MV-4-11 (cell line): ENCODE measurements around the gene ZNRD2.
A peak's percentile ranks its signal among the peaks of the same experiment; 100 is the strongest.

Experiments
- DNase-seq: peaks from one replicate; lab custom pipeline; 2025; lab: John Stamatoyannopoulos, UW

ZNRD2 gene

GRCh38 chr11:65588199-65589054, 18.1 kb downstream of the ZNRD2 start:
- peak; percentile 88 for DNase-seq

GRCh38 chr11:65589444-65590239, 19.4 kb downstream of the ZNRD2 start:
- no peak for DNase-seq

DNA sequence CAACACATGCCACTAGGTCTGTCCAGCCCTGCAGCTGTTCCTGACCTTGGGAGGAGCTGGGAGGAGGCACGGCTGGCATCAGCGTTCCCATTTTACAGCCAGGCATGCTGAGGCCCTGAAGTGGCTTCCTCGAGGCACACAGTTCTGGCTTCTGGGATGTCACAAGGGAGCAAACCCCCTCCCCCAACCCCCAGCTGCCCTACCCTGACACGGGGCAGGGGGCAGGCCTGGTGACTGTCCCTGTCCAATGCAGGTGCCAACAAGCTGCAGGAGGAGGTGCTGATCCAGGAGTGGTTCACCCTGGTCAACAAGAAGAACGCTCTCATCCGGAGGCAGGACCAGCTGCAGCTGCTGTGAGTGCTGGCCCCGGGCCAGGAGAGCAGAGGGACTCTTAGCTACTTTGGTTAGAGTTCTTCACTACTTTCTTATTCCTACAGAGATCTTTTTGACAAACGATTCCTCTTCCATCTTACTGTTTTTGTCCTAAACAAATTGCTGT, 20.0 kb downstream of the ZNRD2 start:
- no peak for DNase-seq

DNA sequence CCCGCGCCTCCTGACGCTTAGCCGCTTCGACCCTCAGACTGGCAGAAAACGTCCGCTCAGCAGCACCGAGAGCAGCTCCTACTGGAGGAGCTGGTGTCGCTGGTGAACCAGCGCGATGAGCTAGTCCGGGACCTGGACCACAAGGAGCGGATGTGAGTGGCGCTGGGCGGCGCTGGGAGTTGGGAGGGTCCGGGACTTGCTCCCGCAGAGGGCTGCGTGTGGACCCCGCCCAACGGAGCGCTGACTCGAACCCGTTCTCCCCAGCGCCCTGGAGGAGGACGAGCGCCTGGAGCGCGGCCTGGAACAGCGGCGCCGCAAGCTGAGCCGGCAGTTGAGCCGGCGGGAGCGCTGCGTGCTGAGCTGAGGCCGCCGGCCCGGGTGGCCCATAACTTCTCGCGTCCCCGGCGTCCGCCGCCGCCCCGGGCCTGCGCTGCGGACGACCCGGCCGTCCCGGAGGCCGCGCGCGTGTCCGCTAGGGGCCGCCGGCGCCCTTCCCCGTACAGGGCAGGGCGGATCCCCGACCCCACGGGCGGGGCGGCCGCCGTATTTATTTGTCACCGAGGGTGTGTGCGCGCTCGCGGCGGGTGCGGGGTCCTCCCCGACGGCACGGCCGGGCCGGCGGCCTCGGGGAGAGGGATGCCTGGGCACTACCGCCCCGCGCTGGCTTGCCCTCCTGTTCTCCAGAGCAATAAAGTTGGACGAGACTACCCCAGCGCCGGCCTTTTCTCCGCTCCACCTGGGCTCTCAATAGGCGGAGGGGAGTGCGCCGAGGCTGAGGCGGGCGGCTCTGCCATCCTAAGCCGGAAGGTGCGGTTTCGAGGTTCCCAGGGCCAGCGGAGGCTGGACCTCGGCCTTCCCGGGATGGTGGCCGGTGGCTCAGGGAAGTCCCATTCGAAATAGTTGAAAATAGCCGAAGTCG, 21.9 kb downstream of the ZNRD2 start:
- no peak for DNase-seq

- no peak for DNase-seq
Observed at GRCh38 chr11:65592858-65593517, 22.7 kb downstream of the ZNRD2 start.

DNA sequence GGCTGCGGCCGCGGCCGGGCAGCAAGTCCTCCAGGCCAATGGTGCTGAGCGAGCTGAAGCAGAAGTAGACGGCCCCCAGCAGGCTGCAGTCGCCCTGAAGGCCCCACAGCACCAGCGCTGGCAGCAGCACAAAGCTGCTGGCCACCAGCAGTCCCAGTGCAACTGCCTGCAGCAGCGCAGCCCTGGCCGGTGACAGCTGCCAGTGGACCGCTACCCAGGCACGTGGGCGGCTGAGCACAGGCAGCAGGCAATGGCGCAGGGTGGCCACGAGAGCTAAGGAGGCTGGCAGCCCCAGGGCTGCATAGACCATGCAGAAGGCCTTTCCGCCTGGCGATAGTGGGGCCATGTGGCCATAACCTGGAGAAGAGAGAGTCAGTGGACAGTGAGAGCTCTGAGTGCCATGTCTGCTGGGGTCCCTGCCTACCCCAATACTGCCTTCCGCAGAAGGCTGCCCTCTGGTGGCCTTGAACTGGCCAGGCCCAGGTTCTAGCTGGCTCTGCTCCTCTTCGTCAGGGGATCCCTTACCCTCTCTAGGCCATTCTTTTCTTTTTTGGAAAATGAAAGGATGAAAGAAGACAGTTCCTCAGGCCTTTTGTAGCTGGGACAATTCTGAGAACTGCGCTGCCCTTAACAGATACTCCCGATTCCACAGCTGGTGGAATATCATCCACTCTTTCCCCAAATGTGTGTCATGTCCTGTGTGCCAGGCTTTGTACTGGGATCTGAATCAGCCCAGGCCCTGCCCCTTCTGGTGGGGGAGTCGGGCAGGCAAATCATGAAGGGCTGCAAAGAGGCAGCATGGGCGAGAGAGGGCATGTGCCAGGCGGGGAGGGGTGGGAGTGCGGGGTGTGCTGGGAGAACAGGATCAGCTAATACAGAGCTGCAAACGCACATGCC, 23.5 kb downstream of the ZNRD2 start:
- DNase-seq: peak; percentile 30

DNA sequence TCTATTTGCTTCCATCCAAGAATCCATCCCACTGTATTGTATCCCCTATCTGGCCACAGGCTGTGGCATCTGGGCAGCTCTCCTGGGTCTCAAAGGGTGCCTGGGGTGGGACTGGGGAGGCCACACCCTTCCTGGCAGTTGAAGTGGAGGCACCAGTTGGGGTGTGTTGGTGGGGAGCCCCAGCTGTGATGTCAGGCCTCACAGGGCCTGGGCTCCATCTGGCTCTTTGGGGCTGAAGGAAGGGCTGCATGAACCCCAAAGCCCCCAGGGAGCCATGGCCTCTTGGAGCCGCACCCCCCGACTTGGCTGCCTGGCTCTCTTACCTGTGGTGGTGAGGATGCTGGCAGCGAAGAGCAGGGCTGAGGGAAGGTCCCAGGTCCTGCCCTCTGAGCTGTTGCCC, 24.9 kb downstream of the ZNRD2 start:
- no peak for DNase-seq

- DNase-seq: no peak
Observed at GRCh38 chr11:65595543-65596281, 25.4 kb downstream of the ZNRD2 start, which contains the start of gene KCNK7. KCNK7 (minus strand) TSS chr11:65595800; CDS start chr11:65595772, 28 bp downstream.

DNA sequence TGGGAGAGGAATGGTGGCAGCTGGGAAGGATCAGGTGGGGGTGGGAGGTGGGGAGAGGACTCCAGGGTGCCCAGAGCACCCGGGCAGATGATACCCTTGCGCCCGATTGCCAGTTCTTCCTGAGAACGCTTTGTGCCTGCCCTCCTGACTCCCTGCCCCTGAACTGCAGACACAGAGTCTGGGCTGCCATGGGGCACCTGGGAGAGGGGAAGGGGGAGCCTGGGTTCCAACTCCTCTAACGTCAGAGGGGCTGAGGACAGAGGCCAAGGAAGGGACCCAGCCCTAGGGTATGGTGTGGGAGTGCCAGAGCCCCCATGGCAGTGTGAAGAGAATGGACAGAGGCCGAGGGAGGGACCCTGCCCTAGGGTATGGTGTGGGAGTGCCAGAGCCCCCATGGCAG, 26.2 kb downstream of the ZNRD2 start:
- no peak for DNase-seq

DNA sequence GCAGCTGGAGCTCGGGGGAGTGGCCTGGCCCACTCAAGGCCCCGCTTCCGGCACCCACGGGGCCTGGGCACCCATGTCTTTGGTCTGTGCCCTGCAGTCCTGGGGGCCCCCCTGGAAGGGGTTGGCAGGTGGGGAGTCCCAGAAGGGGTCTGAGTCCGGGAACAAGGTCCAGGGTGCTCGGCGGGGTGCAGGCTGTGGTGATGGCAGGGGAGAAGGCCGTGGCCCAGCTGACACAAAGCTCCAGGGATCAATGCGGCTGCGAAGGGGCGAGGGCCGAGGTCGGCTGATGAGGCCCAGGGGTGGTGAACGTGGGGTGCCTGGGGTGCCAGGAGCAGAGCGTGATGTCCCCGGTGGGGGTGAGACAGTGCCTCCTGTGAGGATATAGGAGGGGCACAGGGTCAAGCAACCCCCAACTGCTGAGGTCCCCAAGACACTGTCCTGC, 28.0 kb downstream of the ZNRD2 start:
- DNase-seq: no peak

DNA sequence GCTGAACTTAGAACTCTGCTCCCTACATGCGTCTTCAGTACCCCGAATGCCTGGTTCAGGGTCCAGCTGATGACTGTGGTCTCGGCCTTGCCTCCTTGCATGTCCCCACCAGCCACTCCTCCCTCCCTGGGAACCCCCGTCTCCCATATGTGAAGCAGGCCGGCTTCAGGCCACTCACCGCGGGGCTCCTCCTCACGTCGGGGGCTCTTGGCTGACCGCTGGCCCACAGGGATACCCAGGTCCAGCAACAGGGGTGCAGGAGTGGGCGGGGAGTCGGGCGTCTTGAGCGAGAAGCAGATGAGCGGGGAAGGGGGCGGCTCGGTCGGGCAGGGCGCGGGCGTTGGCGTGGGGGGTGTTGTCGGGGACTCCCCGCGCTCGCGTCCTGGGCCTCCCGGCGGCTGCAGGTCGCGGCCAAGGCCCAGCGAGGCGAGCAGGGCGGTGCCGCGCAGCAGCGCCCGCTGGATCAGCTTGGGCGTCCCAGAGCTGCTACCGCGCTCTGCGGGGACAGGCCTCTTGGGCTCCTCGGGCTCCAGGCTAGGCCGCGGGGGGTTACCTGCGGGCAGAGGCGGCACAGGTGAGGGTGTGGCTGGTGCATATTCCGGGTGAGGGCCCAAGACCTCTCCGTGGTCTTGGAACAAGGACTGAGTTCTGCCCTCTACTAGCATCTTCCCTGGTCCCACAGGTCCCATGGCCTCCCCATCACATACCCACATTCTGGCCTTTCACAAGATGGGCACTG, 29.1 kb downstream of the ZNRD2 start:
- no peak for DNase-seq

DNA sequence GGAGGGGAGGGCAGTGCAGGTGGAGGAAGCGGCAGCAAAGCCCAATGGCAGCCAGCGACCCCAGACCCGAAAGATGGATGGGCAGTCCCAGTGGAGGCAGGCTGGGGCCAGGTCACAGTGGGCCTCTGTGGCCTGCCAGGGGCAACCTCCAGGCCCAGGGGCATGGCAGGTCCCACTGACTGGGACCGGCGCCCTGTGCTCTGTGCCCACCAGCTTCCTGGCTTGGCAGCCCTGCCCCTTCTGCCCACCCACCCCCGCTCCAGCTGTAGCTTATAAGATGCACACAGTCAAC, 29.6 kb downstream of the ZNRD2 start:
- no peak for DNase-seq

DNA sequence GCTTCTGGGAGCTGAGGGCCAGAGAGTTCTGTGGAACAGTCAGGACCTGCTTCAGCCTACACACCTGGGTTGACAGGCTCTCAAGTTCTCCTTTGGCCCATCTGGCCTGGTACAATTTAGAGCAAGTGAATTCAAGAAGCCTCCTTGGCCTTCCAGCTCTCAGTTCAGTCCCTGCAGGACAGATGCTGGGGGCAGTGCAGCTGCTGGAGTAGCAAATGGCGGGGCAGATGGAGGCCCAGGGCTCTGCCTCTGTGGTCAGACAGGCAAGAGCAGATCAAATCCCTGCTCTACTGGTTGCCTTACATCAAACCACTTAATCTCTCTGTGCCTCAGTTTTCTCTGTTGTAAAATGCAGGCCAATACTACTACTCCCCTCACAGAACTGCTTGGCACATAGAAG, 34.0 kb downstream of the ZNRD2 start:
- DNase-seq: no peak

- no peak for DNase-seq
Observed at GRCh38 chr11:65606876-65607613, 36.8 kb downstream of the ZNRD2 start.

DNA sequence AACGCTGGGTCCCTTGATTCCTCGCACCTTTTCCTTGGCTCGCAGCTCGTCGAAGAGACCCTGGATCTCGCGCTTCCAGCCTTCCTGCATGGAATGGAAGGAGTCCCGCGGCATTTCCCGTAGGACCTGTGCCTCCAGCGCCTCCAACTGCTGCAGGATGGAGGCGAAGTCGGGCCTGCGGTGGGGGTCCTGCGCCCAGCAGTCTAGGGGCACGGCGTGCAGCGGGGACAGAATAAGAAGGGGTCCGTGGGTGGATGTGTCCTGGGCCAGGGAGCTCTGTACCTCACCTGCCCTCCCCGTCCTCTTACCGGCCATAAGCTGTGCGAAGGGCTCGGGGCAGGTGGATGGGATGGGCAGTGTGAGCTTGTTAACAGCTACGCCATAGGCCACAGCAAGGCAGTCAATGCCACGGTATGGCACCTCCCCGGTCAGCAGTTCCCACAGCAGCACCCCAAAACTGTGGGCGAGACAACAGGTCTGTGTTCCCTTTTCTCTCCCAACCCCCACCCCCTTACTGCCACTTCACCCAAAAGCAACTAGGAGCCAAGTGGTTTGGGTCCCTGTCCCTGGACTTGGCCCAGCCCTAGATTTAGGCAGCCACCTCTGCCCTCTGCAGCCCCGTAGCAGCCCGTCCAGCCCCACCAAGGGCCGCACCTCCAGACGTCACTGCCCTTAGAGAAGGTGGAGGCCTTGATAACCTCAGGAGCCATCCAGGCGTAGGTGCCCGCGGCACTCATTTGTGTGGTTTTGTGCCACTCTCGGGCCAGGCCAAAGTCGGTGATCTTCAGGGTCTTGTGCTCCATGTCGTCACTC, 37.5 kb downstream of the ZNRD2 start:
- DNase-seq: no peak

DNA sequence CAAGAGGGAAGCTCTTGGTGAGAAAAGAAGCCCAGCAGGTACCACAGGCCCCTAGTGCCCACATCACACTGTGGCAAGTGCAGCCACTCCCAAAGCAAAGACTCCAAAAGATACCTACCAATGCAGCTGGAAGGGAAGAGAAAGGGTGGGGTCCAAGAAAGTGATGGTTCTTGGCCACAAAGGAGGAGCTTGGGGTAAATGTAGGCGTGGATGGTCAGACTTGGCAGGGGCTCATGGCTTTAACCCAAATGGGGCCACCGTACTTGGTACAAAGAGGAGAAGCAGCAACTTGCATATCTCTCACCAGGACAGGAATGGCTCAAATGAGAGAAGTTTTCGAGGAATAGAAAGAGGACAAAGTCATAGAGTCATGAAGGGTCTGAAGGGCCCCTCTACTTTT, 39.0 kb downstream of the ZNRD2 start:
- DNase-seq: no peak

DNA sequence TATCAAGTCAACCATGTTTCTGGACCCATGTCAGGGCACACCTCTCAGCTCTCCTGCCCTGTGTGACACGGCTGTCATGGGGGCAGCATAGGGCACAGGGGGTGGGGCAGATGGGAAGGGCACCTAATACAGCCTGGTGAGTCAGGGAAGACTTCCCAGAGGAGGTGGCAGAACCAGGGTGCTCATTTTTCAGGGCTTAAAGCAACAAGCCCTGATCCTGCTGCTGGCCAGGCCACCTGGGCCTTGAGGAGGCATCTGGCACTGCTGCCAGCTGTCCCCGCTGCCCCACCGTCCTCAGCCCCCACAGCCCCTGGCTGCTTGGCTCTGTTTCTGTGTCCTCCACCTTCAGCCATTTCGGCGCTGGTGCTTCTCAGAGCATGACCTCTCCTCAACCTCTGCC, 39.4 kb downstream of the ZNRD2 start:
- DNase-seq: no peak
